Activated T-cell treated with anti-CD3 and anti-CD28 coated beads, Interleukin-2, amount 50 U/mL, for 4 hours (primary cell): ENCODE data around the gene ZNRF3. TPM values are rescaled to one million over a fixed set of nuclear protein-coding genes. Genes with fewer than 3 reads are reported as not detected.

Source experiments
- ATAC-seq, 2 donors: fragments of 200-7000 bp; cut with Tn5 transposase; one replicate each; pipeline ENCODE4 v1.10.0; 2021
- DNase-seq: peaks from one replicate; pipeline ENCODE4 v3.0.0-alpha.2; 2020
- H3K27me3 Mint-ChIP-seq: one replicate; pipeline ENCODE4 v1.8.0; 2021; ENCODE audit warnings: low read depth, mixed read lengths
- H3K36me3 Mint-ChIP-seq: one replicate; pipeline ENCODE4 v1.8.0; 2022; ENCODE audit warnings: mixed read lengths; ENCODE audit not compliant: insufficient read depth
- H3K4me1 Mint-ChIP-seq: one replicate; pipeline ENCODE4 v1.8.0; 2021; ENCODE audit warnings: low read depth, mixed read lengths
- H3K4me3 Mint-ChIP-seq: one replicate; pipeline ENCODE4 v1.8.0; 2021; ENCODE audit warnings: mild to moderate bottlenecking, moderate library complexity, mixed read lengths
- H3K9me3 Mint-ChIP-seq: one replicate; pipeline ENCODE4 v1.8.0; 2021; ENCODE audit warnings: mixed read lengths
- total RNA-seq, 3 donors: library from RNA; stranded (reverse); gene quantifications; one replicate each; pipeline ENCODE4 v1.2.1, GENCODE V29; 2021

Gene ZNRF3
- total RNA-seq, 3 donors from 2014 or later = 3.3 to 4.9 (median 3.8) TPM

DNA sequence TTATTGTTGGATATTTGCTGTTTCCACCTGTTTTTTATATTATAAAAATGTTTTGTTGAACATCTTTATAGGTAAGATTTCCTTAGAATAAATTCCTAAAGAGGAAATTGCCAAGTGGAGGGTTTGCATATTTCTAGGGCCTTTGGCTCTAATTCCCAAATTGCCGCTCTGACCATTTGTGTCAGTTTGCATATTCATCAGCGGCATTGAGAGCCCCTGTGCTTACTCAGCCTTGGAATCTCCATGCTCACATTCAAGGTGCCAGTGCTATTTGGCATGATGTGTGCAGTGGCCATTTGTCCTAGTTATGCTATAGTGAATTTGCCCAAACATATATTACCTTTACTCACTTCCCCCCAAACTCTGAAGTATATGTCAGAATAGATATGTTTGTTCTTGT lies 214.9 kb downstream of the ZNRF3 start:
- no peaks in the 10 kb centered on the region for H3K36me3 Mint-ChIP-seq
- H3K27me3 Mint-ChIP-seq = no peaks in the 10 kb centered on the region
- DNase-seq (no peak), ATAC-seq (no peak)
- no peaks in the 10 kb centered on the region for H3K4me1 Mint-ChIP-seq
- no peaks in the 10 kb centered on the region for H3K9me3 Mint-ChIP-seq
- H3K4me3 Mint-ChIP-seq = no peak overlapping the region

DNA sequence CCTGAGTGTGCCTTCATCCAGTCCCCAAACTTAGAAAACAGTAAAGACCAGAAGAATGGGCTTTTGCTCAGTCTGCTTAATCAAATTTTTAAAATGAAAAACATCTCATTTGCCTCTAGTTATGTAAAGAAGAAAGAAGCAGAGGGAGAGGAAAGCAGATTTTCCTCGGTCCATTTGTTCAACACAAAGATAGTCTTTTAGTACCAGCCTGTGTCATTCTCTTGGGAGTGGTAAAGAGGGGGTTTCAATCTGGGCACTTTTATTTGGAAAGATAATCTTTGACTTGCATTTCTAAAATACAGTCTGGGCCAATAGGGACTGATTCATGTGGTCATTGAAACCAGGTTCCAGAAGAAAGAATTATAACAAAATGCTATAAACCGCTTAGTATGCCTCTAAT lies 218.9 kb downstream of the ZNRF3 start:
- DNase-seq (no peak), ATAC-seq (no peak)
- no peak overlapping the region for H3K4me3 Mint-ChIP-seq
- no peaks in the 10 kb centered on the region for H3K27me3 Mint-ChIP-seq
- no peaks in the 10 kb centered on the region for H3K36me3 Mint-ChIP-seq
- no peaks in the 10 kb centered on the region for H3K4me1 Mint-ChIP-seq
- no peaks in the 10 kb centered on the region for H3K9me3 Mint-ChIP-seq

DNA sequence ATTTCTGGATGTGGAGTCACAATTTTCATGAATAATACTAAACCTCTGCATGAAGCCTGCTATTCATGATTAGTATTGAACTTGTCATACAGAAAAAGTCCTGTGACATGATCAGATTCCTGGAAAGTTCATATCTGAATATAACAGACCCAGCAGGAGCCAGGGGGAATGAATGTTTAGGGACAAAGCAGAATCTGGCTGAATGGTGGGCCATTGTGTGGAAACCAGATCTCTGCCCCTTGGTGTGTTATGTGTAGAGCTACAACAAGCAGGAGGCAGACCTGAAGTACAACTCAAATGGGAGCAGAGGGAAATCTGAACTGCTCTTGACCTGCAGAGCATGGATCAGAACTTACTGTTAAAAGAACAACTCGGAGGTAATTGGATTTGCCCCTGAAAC lies 219.7 kb downstream of the ZNRF3 start:
- no peaks in the 10 kb centered on the region for H3K27me3 Mint-ChIP-seq
- H3K36me3 Mint-ChIP-seq = no peaks in the 10 kb centered on the region
- DNase-seq (no peak), ATAC-seq (no peak)
- H3K9me3 Mint-ChIP-seq = no peaks in the 10 kb centered on the region
- no peak overlapping the region for H3K4me3 Mint-ChIP-seq
- no peaks in the 10 kb centered on the region for H3K4me1 Mint-ChIP-seq

DNA sequence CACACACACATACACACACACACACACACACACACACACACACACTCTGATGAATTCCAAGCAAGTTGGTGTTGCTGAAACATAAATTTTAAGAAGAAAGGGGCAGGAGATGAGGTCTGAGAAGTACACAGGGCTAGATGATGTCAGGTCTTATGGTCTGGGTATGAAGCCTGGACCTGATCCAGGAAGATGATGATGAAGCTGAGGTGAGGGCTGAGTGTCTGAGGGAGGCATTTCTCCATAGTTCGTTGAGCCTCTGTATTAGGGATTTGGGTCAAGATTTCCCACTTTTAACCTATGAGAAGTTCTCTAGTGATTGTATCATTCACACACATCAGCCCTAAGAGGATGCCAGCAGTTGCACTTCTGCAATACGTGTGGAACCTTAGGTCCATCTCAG lies 222.1 kb downstream of the ZNRF3 start:
- Mint-ChIP-seq H3K4me3 (no peak overlapping the region), H3K9me3 (no peaks in the 10 kb centered on the region), H3K4me1 (no peaks in the 10 kb centered on the region), H3K36me3 (no peaks in the 10 kb centered on the region), H3K27me3 (peaks cover 12% of the 10 kb centered on the region)
- ATAC-seq (no peak), DNase-seq (no peak)

DNA sequence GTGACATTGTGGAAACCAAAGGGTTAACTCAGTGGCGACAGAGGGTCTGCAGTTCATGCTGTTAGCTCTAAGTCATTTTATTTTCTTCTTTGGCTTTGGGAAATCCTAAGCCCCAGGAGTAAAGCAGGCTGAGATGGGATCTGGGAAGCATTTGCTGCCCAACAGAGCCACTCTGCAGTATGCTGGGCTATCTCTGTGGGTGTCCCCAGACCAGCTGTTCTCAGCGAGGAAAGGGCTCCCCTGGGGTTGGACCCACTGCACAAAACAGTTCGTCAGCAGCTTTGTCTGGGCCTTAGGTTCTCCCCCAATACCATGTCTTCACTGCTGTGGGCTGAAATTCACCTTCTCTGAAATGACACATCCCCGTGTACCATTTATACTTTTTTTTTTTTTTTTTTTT lies 223.5 kb downstream of the ZNRF3 start:
- no peak for DNase-seq
- H3K27me3 Mint-ChIP-seq = peaks cover 16% of the 10 kb centered on the region
- H3K36me3 Mint-ChIP-seq = no peaks in the 10 kb centered on the region
- H3K4me1 Mint-ChIP-seq = no peaks in the 10 kb centered on the region
- no peak for ATAC-seq
- no peaks in the 10 kb centered on the region for H3K9me3 Mint-ChIP-seq
- no peak overlapping the region for H3K4me3 Mint-ChIP-seq

Other genes starting within 250 kb of the ZNRF3 start
- gene TTC28, start 203.7 kb upstream of the ZNRF3 start, total RNA-seq = under 1 TPM; 0.66 to 0.90 (median 0.71) TPM
- 1 to 10 TPM; 6.0 to 9.1 (median 6.5) TPM for gene CHEK2, start 141.8 kb upstream of the ZNRF3 start, total RNA-seq
- 10 to 100 TPM; 15.0 to 17.2 (median 15.0) TPM for gene HSCB, start 141.5 kb upstream of the ZNRF3 start, total RNA-seq
- 10 to 100 TPM; 27.2 to 31.2 (median 28.5) TPM for gene CCDC117, start 110.9 kb upstream of the ZNRF3 start, total RNA-seq
- 100 to 1,000 TPM in 2 of 3 donors, 10 to 100 TPM in 1; 79.7 to 118 (median 105) TPM for gene XBP1, start 83.0 kb upstream of the ZNRF3 start, total RNA-seq
- not detected for gene C22orf31, start 178.3 kb downstream of the ZNRF3 start, total RNA-seq
- gene KREMEN1, start 189.5 kb downstream of the ZNRF3 start, total RNA-seq = under 1 TPM; 0.03 to 0.33 (median 0.03) TPM